IMR-90 (cell line): ENCODE data around the gene PYDC2. TPM values are rescaled to one million over a fixed set of nuclear protein-coding genes. Genes with fewer than 3 reads are reported as not detected.

Source experiments
- ATAC-seq: fragments of 200-7000 bp; cut with Tn5 transposase; 2 replicates; pipeline ENCODE4 v1.9.1; 2020; ENCODE audit warnings: low read depth, mild to moderate bottlenecking, moderate library complexity
- BruUV-seq: library from RNA; stranded (reverse); fragments of 400-500 nt; replicated peaks from 2 replicates; lab custom pipeline; 2021; lab: Mats Ljungman, UMichigan
- CTCF ChIA-PET: fragments of 300-600 bp; formaldehyde crosslinking; extraction: SDS; loops from one replicate; lab custom pipeline; 2021; ENCODE audit warnings: antibody characterized with exemption; lab: Yijun Ruan, JAX
- POLR2A ChIA-PET: fragments of 300-600 bp; sonication (Branson Sonifier 250); formaldehyde crosslinking; loops from one replicate; lab custom pipeline; 2022; ENCODE audit warnings: antibody characterized with exemption; ENCODE audit not compliant: unreplicated experiment; lab: Charles Lee
- DNase-seq: peaks from one replicate; pipeline ENCODE4 v3.0.0; 2013
- H2AFZ ChIP-seq: replicated peaks from 2 replicates; pipeline ENCODE3; 2013; ENCODE audit warnings: low read length, mild to moderate bottlenecking; ENCODE audit not compliant: poor library complexity
- H2AK5ac ChIP-seq: 2 replicates; pipeline ENCODE4 v1.6.1; 2013; ENCODE audit warnings: low read depth, low read length, inconsistent platforms
- H2AK9ac ChIP-seq: replicated peaks from 2 replicates; pipeline ENCODE3; 2013; ENCODE audit warnings: mild to moderate bottlenecking, low read depth, low read length, moderate library complexity; ENCODE audit not compliant: poor library complexity
- H2BK120ac ChIP-seq: 2 replicates; pipeline ENCODE4 v1.6.1; 2013; ENCODE audit warnings: low read depth, low read length, inconsistent platforms
- H2BK15ac ChIP-seq: 3 replicates; pipeline ENCODE4 v1.6.1; 2013; ENCODE audit warnings: low read depth, low read length, inconsistent platforms
- H2BK20ac ChIP-seq: 2 replicates; pipeline ENCODE4 v1.6.1; 2013; ENCODE audit warnings: low read depth, mild to moderate bottlenecking, inconsistent platforms, low read length, moderate library complexity
- H2BK5ac ChIP-seq: 2 replicates; pipeline ENCODE4 v1.6.1; 2013; ENCODE audit warnings: mild to moderate bottlenecking, low read depth, low read length, inconsistent platforms; ENCODE audit not compliant: poor library complexity, severe bottlenecking
- H3K14ac ChIP-seq: replicated peaks from 2 replicates; pipeline ENCODE4 v1.6.1; 2013; ENCODE audit warnings: low read depth, low read length, inconsistent platforms
- H3K18ac ChIP-seq: 2 replicates; pipeline ENCODE4 v1.6.1; 2013; ENCODE audit warnings: low read depth, low read length, control low read depth
- H3K23ac ChIP-seq: 2 replicates; pipeline ENCODE4 v1.6.1; 2013; ENCODE audit warnings: low read depth, low read length, inconsistent platforms
- H3K27ac ChIP-seq: 2 replicates; pipeline ENCODE4 v1.5.1; 2013; ENCODE audit warnings: mild to moderate bottlenecking, control low read depth, low read length; ENCODE audit not compliant: insufficient read depth
- H3K27me3 ChIP-seq: 2 replicates; pipeline ENCODE4 v1.6.1; 2013; ENCODE audit warnings: low read length; ENCODE audit not compliant: control insufficient read depth, insufficient read depth
- H3K36me3 ChIP-seq: 2 replicates; pipeline ENCODE4 v1.6.1; 2013; ENCODE audit warnings: low read length, mixed read lengths; ENCODE audit not compliant: control insufficient read depth, insufficient read depth
- H3K4ac ChIP-seq: 2 replicates; pipeline ENCODE4 v1.6.1; 2013; ENCODE audit warnings: low read depth, low read length, inconsistent platforms
- H3K4me1 ChIP-seq: 2 replicates; pipeline ENCODE4 v1.6.1; 2013; ENCODE audit warnings: low read length, mixed read lengths; ENCODE audit not compliant: control insufficient read depth, insufficient read depth
- H3K4me2 ChIP-seq: 2 replicates; pipeline ENCODE4 v1.6.1; 2013; ENCODE audit warnings: low read depth, mild to moderate bottlenecking, control low read depth, low read length, moderate library complexity
- H3K4me3 ChIP-seq: 2 replicates; pipeline ENCODE4 v1.5.1; 2013; ENCODE audit warnings: low read depth, mild to moderate bottlenecking, control low read depth, low read length, moderate library complexity; ENCODE audit not compliant: insufficient read depth
- H3K56ac ChIP-seq: 2 replicates; pipeline ENCODE4 v1.6.1; 2013; ENCODE audit warnings: low read length, inconsistent platforms; ENCODE audit not compliant: insufficient read depth; ENCODE audit errors: extremely low read depth
- H3K79me1 ChIP-seq, 2 experiments: 2 replicates each; pipeline ENCODE4 v1.6.1; 2013; ENCODE audit warnings: low read length in 2 of 2, inconsistent platforms in 1 of 2, low read depth in 1 of 2
- H3K9ac ChIP-seq: 2 replicates; pipeline ENCODE4 v1.6.1; 2013; ENCODE audit warnings: low read depth, low read length, control low read depth
- H3K9me1 ChIP-seq: 2 replicates; pipeline ENCODE4 v1.6.1; 2013; ENCODE audit warnings: low read length, inconsistent platforms; ENCODE audit not compliant: insufficient read depth
- H3K9me3 ChIP-seq: 2 replicates; pipeline ENCODE4 v1.6.1; 2013; ENCODE audit warnings: low read length; ENCODE audit not compliant: control insufficient read depth, insufficient read depth
- H4K20me1 ChIP-seq: 2 replicates; pipeline ENCODE4 v1.6.1; 2013; ENCODE audit warnings: low read length, inconsistent platforms; ENCODE audit not compliant: insufficient read depth
- H4K5ac ChIP-seq: 2 replicates; pipeline ENCODE4 v1.6.1; 2013; ENCODE audit warnings: mild to moderate bottlenecking, low read depth, low read length, control low read depth
- H4K8ac ChIP-seq, 2 experiments: 2 replicates each; pipeline ENCODE4 v1.6.1; 2013; ENCODE audit warnings: low read depth in 2 of 2, low read length in 2 of 2, control low read depth in 1 of 2, inconsistent platforms in 1 of 2
- H4K91ac ChIP-seq: 2 replicates; pipeline ENCODE4 v1.6.1; 2013; ENCODE audit warnings: low read depth, low read length, inconsistent platforms; ENCODE audit not compliant: insufficient read depth
- MAZ ChIP-seq: IDR thresholded peaks from 2 replicates; pipeline ENCODE4 v1.6.1; 2012; ENCODE audit warnings: low read depth, mild to moderate bottlenecking, low read length, improper control_type of control experiment, moderate library complexity, borderline replicate concordance
- POLR2A ChIP-seq: IDR thresholded peaks from 2 replicates; pipeline ENCODE4 v1.6.1; 2012; ENCODE audit warnings: mild to moderate bottlenecking, low read depth, low read length
- SMC3 ChIP-seq: fragments of 150-350 bp; IDR thresholded peaks from 2 replicates; pipeline ENCODE4 v1.6.1; 2016; ENCODE audit warnings: low read depth, mild to moderate bottlenecking, antibody characterized with exemption, low read length, moderate library complexity
- WGBS, 2 experiments: methylation state at CpG; one replicate each; pipeline versions ENCODE4 v1.1.5 to v1.1.7; 2013; ENCODE audit warnings: missing lambda C conversion rate in 2 of 2; ENCODE audit not compliant: insufficient read length in 1 of 2; ENCODE audit errors: extremely low coverage in 2 of 2; 5-methylcytosine and 5-hydroxymethylcytosine counted together
- dilution Hi-C: fragments of 300-500 bp; cut with HindIII; formaldehyde crosslinking; loops from one replicate; pipeline ENCODE4 v1.14.3; 2018; ENCODE audit warnings: low sequenced_read_pairs; ENCODE audit not compliant: unreplicated experiment
- in situ Hi-C: fragments of 300-500 bp; cut with MboI; formaldehyde crosslinking; loops from 3 replicates; pipeline ENCODE4 v1.14.3; 2019; ENCODE audit warnings: low sequenced_read_pairs, inconsistent platforms, mixed read lengths
- intact Hi-C: fragments of 100-400 bp; cut with micrococcal nuclease; formaldehyde crosslinking; loops from 2 replicates; pipeline ENCODE4 v1.10.0; 2022
- polyA plus RNA-seq, 3 experiments: library from polyadenylated mRNA; depleted of rRNA; stranded (reverse); fragments of >200 nt; gene quantifications; 2 replicates each; pipeline ENCODE4 v1.2.3, GENCODE V29; 2012; ENCODE audit warnings: low replicate concordance in 1 of 3
- total RNA-seq: library from RNA; depleted of rRNA; stranded (reverse); fragments of >200 nt; gene quantifications from 2 replicates; pipeline ENCODE4 v1.2.3, GENCODE V29; 2012
- TF ChIP-seq, protein P1 (sequence below): conservative IDR thresholded peaks from 2 replicates; pipeline ENCODE4 v1.5.1; 2012; ENCODE audit warnings: mild to moderate bottlenecking, low read depth, low read length, improper control_type of control experiment

The PYDC2 gene
- total and polyA plus RNA-seq, 2 of the 4 experiments (the other 2 are of a cell fraction): not detected

- Histone ChIP-seq H3K9me3 (no peaks in the 10 kb centered on the region), H3K23ac (no peak overlapping the region), H3K14ac (no peak overlapping the region), H2BK15ac (no peak overlapping the region), H3K79me1 (no peaks in the 10 kb centered on the region), H3K4me1 (no peaks in the 10 kb centered on the region), H3K9ac (no peak overlapping the region), H3K4ac (no peak overlapping the region), H4K8ac (no peak overlapping the region), H3K9me1 (no peaks in the 10 kb centered on the region), H3K27me3 (no peaks in the 10 kb centered on the region), H2AK5ac (no peak overlapping the region), H2BK120ac (no peak overlapping the region), H3K4me2 (no peak overlapping the region), H3K36me3 (no peaks in the 10 kb centered on the region), H2BK5ac (no peak overlapping the region), H3K56ac (no peak overlapping the region), H4K5ac (no peak overlapping the region), H3K4me3 (no peak overlapping the region), H4K91ac (no peak overlapping the region), H4K20me1 (no peaks in the 10 kb centered on the region), H2AFZ (no peak overlapping the region), H3K18ac (no peak overlapping the region), H3K27ac (no peak overlapping the region), H2AK9ac (no peak overlapping the region), H2BK20ac (no peak overlapping the region)
- DNase-seq (no peak), ATAC-seq (no peak)
- intact Hi-C loops (no loop called here), in situ Hi-C loops (no loop called here), dilution Hi-C loops (no loop called here)
- BruUV-seq: no TSS peak
- POLR2A ChIA-PET: no interaction called here
- no peak for TF ChIP-seq POLR2A
- TF ChIP-seq, protein P1, sequence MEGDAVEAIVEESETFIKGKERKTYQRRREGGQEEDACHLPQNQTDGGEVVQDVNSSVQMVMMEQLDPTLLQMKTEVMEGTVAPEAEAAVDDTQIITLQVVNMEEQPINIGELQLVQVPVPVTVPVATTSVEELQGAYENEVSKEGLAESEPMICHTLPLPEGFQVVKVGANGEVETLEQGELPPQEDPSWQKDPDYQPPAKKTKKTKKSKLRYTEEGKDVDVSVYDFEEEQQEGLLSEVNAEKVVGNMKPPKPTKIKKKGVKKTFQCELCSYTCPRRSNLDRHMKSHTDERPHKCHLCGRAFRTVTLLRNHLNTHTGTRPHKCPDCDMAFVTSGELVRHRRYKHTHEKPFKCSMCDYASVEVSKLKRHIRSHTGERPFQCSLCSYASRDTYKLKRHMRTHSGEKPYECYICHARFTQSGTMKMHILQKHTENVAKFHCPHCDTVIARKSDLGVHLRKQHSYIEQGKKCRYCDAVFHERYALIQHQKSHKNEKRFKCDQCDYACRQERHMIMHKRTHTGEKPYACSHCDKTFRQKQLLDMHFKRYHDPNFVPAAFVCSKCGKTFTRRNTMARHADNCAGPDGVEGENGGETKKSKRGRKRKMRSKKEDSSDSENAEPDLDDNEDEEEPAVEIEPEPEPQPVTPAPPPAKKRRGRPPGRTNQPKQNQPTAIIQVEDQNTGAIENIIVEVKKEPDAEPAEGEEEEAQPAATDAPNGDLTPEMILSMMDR: no peak
- TF ChIP-seq SMC3: no peak
- TF ChIP-seq MAZ: no peak
- no CpG with 5 or more reads among the region's 2 CpGs for WGBS, 2 experiments
- CTCF ChIA-PET: no interaction called here
Measured at GRCh38 chr3:191460360-191460759, 603 bp upstream of the PYDC2 start.
